K562 (cell line): ENCODE measurements around the gene ARPC1A.
"Not testable (repeated sequence)": the region's sequence is repeated elsewhere in the genome, so short reads cannot be mapped to it uniquely, and the experiment has no call there.

ENCODE experiments used
- CTCF ChIP-seq, 3 experiments: IDR thresholded peaks in 2 of 3; conservative IDR thresholded peaks in 1 of 3; 2 replicates each; pipeline ENCODE4 v1.5.1; 2011 to 2012; ENCODE audit warnings: low read length in 3 of 3, mild to moderate bottlenecking in 3 of 3, control low read depth in 2 of 3, improper control_type of control experiment in 1 of 3, inconsistent platforms in 1 of 3, low read depth in 1 of 3, mixed read lengths in 1 of 3, moderate library complexity in 1 of 3; ENCODE audit not compliant: insufficient read depth in 2 of 3
- POLR2A ChIP-seq: fragments of 450-650 bp; conservative IDR thresholded peaks from 2 replicates; pipeline ENCODE4 v1.6.1; 2016

- TF ChIP-seq CTCF (IDR thresholded peaks at IDR 0.05 in 2 of 3, conservative IDR thresholded peaks at IDR 0.05 in 1 of 3; ENCODE audit: insufficient read depth in 2 of 3, low read depth in 1 of 3, low read length in 3 of 3), result not testable (repeated sequence)
- peak; percentile 56 for TF ChIP-seq POLR2A
These were observed 4.7 kb downstream of the ARPC1A start for GRCh38 chr7:99330314-99330961.
